SK-N-SH treated with all-trans-retinoic acid at 6 μM for 48 hours (cell line): ENCODE measurements around the gene ERN2.

Experiments used
- ARNTL ChIP-seq: fragments of 450-650 bp; formaldehyde crosslinking; IDR thresholded peaks from 2 replicates; pipeline ENCODE4 v1.5.0; 2020; ENCODE audit warnings: low read depth, mild to moderate bottlenecking, moderate library complexity, borderline replicate concordance
- BACH2 ChIP-seq: fragments of 250-450 bp; sonication (Bioruptor Pico); IDR thresholded peaks from 2 replicates; pipeline ENCODE4 v1.9.0; 2021; ENCODE audit warnings: mild to moderate bottlenecking, borderline replicate concordance
- TOX ChIP-seq: fragments of 250-450 bp; sonication (Bioruptor Pico); IDR thresholded peaks from 2 replicates; pipeline ENCODE4 v1.8.0; 2021; ENCODE audit warnings: mild to moderate bottlenecking, moderate library complexity, borderline replicate concordance
- ZNF70 ChIP-seq: fragments of 450-650 bp; formaldehyde crosslinking; IDR thresholded peaks from 2 replicates; pipeline ENCODE4 v1.5.0; 2020; ENCODE audit warnings: mild to moderate bottlenecking, moderate library complexity
- TF ChIP-seq, protein P1 (sequence below): fragments of 250-450 bp; sonication (Bioruptor Pico); IDR thresholded peaks from 2 replicates; pipeline ENCODE4 v1.5.1; 2020; ENCODE audit warnings: low read depth, mild to moderate bottlenecking, moderate library complexity

DNA sequence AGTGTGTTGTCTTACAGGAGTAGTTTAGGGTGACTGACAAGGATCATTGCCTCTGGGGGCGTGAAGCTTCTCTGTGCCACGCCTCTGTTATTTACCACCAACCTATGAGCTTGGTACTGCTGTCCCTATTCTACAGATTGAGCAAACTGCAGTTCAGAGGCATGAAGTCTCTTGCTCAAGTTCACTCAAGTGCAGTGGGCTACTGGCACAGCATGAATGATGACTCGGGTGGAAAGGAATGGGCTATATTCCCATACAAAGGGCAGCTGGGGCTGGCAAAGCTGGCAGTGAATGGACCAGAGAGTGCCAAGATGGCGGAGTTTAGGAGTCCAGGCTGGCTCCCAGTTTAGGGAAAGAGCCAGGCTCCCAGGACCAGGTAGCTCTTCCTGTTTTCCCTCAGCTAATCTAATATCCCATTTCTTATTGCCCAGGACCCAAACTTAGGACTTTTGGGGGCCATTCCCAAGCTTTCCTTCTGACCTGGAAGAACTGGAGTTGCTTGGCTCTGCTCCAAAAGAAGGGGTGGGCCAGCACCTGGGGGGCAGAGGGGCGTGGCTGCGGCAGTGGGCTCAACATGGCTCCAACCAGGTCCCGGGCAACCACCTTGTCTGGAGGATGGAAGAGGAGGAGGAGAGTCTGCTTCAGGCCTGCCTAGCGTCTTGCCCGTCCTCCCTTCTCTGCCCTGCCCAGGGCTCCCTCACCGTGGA lies 21.4 kb downstream of the ERN2 start:
- TF ChIP-seq ARNTL (CRISPR knock-in tag) = no peak
- TF ChIP-seq, protein P1, sequence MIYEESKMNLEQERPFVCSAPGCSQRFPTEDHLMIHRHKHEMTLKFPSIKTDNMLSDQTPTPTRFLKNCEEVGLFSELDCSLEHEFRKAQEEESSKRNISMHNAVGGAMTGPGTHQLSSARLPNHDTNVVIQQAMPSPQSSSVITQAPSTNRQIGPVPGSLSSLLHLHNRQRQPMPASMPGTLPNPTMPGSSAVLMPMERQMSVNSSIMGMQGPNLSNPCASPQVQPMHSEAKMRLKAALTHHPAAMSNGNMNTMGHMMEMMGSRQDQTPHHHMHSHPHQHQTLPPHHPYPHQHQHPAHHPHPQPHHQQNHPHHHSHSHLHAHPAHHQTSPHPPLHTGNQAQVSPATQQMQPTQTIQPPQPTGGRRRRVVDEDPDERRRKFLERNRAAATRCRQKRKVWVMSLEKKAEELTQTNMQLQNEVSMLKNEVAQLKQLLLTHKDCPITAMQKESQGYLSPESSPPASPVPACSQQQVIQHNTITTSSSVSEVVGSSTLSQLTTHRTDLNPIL = no peak
- TF ChIP-seq ZNF70 (CRISPR knock-in tag) = no peak
- no peak for TF ChIP-seq BACH2
- no peak for TF ChIP-seq TOX
